ENCODE data around the gene RGL3. TPM values are rescaled to one million over a fixed set of nuclear protein-coding genes. Genes with fewer than 3 reads are reported as not detected.

RGL3 gene
- polyA plus RNA-seq, 1 of the 3 experiments (the other 2 are of a cell fraction): 13.3 TPM

DNA sequence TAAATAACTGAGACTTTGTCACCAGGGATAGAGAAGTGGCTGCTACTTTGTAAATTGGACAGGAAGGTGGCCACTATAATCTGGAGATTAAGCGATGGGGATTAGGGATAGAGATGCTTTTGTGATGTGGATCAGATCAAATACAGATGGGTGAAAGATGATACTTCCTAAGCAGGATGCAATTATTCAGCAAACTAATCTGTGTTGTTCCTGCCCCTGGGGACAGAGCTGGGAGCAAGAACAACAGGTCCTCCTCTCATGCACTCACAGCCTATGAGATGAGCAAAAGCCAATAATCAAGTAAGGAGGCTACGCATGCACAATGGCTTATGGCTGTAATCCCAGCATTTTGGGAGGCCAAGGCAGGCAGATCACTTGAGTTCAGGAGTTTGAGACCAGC, 4.6 kb downstream of the RGL3 start:
- 79% methylated on average over 2 of the region's 2 CpGs for WGBS (ENCODE audit: low lambda C conversion rate)
- no peaks in the 10 kb centered on the region for H3K9me2 ChIP-seq
- H3K4me2 ChIP-seq: no peak overlapping the region
- no peaks in the 10 kb centered on the region for H3K36me3 ChIP-seq (replicated peaks in 1 of 2; ENCODE audit: control insufficient read depth in 1 of 2, insufficient read depth in 2 of 2, low read length in 1 of 2)
- H3F3A ChIP-seq (replicated peaks; ENCODE audit: insufficient read depth): peaks cover 3% of the 10 kb centered on the region
- H3K27ac ChIP-seq (ENCODE audit: low read depth in 2 of 2, low read length in 1 of 2): no peak overlapping the region
- TF ChIP-seq RXRA (IDR thresholded peaks at IDR 0.05; ENCODE audit: borderline replicate concordance, low read depth): no peak
- H3K27me3 ChIP-seq (ENCODE audit: insufficient read depth): no peaks in the 10 kb centered on the region
- POLR2A ChIA-PET: no interaction called here
- H3K9ac ChIP-seq: no peak overlapping the region
- CTCF ChIA-PET: interaction anchor here (1.5 to 9.9 kb wide), 2 partner anchors 20 to 32 kb away, joined by 5 to 85 read pairs; partner anchors contain the start of genes EPOR and ODAD3
- no peak for DNase-seq
- no peaks in the 10 kb centered on the region; a peak in 1 of 4 replicates for H3K4me1 ChIP-seq (ENCODE audit: control insufficient read depth in 1 of 2, insufficient read depth in 2 of 2, low read depth in 1 of 2, low read length in 1 of 2)
- H4K20me1 ChIP-seq (ENCODE audit: insufficient read depth): no peaks in the 10 kb centered on the region
- H3K4me3 ChIP-seq (ENCODE audit: low read depth in 2 of 2, low read length in 1 of 2): no peak overlapping the region
- no peaks in the 10 kb centered on the region for H3K79me2 ChIP-seq (ENCODE audit: insufficient read depth)
- H3K9me3 ChIP-seq: no peaks in the 10 kb centered on the region
- no peak overlapping the region for H2AFZ ChIP-seq (ENCODE audit: low read depth)

DNA sequence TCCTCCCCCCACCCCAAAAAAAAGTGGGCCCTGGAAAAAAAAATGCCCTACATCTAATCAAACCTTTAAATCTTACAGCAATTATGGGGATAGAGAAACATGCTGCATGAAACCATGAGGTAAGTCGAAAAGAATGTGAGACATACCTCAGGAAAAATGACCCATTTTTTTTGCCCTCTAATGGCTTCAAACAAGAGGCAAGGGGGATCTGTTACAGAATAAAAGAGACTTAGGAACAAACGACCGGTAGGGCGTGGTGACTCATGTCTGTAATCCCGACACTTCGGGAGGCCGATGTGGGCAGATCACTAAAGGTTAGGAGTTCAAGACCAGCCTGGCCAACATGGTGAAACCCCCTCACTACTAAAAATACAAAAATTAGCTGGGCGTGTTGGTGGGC, 8.4 kb downstream of the RGL3 start:
- Histone ChIP-seq H3K4me2 (no peak overlapping the region), H3K9ac (no peak overlapping the region), H3K79me2 (ENCODE audit: insufficient read depth) (no peaks in the 10 kb centered on the region), H3K9me2 (no peaks in the 10 kb centered on the region), H3K4me3 (ENCODE audit: low read depth in 2 of 2, low read length in 1 of 2) (no peak overlapping the region), H3K9me3 (no peaks in the 10 kb centered on the region), H2AFZ (ENCODE audit: low read depth) (no peak overlapping the region), H3K4me1 (ENCODE audit: control insufficient read depth in 1 of 2, insufficient read depth in 2 of 2, low read depth in 1 of 2, low read length in 1 of 2) (no peaks in the 10 kb centered on the region), H3K36me3 (replicated peaks in 1 of 2; ENCODE audit: control insufficient read depth in 1 of 2, insufficient read depth in 2 of 2, low read length in 1 of 2) (no peaks in the 10 kb centered on the region), H3K27ac (ENCODE audit: low read depth in 2 of 2, low read length in 1 of 2) (no peak overlapping the region), H3F3A (replicated peaks; ENCODE audit: insufficient read depth) (peaks cover 3% of the 10 kb centered on the region), H3K27me3 (ENCODE audit: insufficient read depth) (no peaks in the 10 kb centered on the region), H4K20me1 (ENCODE audit: insufficient read depth) (no peaks in the 10 kb centered on the region)
- no peak for DNase-seq
- WGBS (ENCODE audit: low lambda C conversion rate): 55% methylated on average over 8 of the region's 8 CpGs
- TF ChIP-seq RCOR1 (IDR thresholded peaks at IDR 0.05; ENCODE audit: low read length) (no peak), FOSL2 (IDR thresholded peaks at IDR 0.05; ENCODE audit: borderline replicate concordance, low read depth) (0 out of 2 replicates have a peak, but pooled peaks have one; percentile 27)
- POLR2A ChIA-PET: no interaction called here
- CTCF ChIA-PET: interaction anchor here (1.1 kb wide), 1 partner anchor 72 kb away, joined by 3 read pairs; no protein-coding TSS in a partner anchor

DNA sequence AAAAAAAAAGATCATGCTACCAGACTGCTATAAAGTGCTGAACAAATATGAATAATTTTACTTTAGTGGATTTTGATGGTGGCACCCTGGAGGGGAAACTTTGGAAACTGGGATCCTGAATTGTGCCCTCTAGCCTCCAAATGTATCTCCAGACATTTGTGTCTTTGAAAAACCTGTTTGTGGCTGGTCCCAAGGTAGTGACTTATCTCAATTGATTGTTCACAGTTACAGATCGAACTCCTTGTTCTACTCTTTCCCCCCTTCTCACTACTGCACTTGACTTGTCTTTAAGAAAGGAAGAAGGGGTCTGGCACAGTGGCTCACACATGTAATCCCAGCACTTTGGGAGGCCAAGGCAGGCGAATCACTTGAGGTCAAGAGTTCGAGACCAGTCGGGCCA, 10.5 kb downstream of the RGL3 start:
- Histone ChIP-seq H2AFZ (ENCODE audit: low read depth) (no peak overlapping the region), H3K27ac (ENCODE audit: low read depth in 2 of 2, low read length in 1 of 2) (no peak overlapping the region), H3K4me3 (ENCODE audit: low read depth in 2 of 2, low read length in 1 of 2) (no peak overlapping the region), H3K9ac (no peak overlapping the region), H4K20me1 (ENCODE audit: insufficient read depth) (no peaks in the 10 kb centered on the region), H3K4me1 (ENCODE audit: control insufficient read depth in 1 of 2, insufficient read depth in 2 of 2, low read depth in 1 of 2, low read length in 1 of 2) (no peaks in the 10 kb centered on the region), H3K79me2 (ENCODE audit: insufficient read depth) (no peaks in the 10 kb centered on the region), H3K9me3 (no peaks in the 10 kb centered on the region), H3F3A (replicated peaks; ENCODE audit: insufficient read depth) (peaks cover 3% of the 10 kb centered on the region), H3K36me3 (replicated peaks in 1 of 2; ENCODE audit: control insufficient read depth in 1 of 2, insufficient read depth in 2 of 2, low read length in 1 of 2) (no peaks in the 10 kb centered on the region), H3K4me2 (no peak overlapping the region), H3K27me3 (ENCODE audit: insufficient read depth) (no peaks in the 10 kb centered on the region), H3K9me2 (no peaks in the 10 kb centered on the region)
- TF ChIP-seq GATA2 (CRISPR knock-in tag; IDR thresholded peaks at IDR 0.05): no peak
- TF ChIP-seq FOXM1 (IDR thresholded peaks at IDR 0.05; ENCODE audit: low read depth): no peak
- TF ChIP-seq, protein P1, sequence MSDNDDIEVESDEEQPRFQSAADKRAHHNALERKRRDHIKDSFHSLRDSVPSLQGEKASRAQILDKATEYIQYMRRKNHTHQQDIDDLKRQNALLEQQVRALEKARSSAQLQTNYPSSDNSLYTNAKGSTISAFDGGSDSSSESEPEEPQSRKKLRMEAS (IDR thresholded peaks at IDR 0.05; ENCODE audit: low read depth): no peak
- no peak for TF ChIP-seq RFX5 (IDR thresholded peaks at IDR 0.05; ENCODE audit: low read length)
- TF ChIP-seq SIN3A (IDR thresholded peaks at IDR 0.05; ENCODE audit: borderline replicate concordance, low read depth, low read length): no peak
- TF ChIP-seq, protein P2, sequence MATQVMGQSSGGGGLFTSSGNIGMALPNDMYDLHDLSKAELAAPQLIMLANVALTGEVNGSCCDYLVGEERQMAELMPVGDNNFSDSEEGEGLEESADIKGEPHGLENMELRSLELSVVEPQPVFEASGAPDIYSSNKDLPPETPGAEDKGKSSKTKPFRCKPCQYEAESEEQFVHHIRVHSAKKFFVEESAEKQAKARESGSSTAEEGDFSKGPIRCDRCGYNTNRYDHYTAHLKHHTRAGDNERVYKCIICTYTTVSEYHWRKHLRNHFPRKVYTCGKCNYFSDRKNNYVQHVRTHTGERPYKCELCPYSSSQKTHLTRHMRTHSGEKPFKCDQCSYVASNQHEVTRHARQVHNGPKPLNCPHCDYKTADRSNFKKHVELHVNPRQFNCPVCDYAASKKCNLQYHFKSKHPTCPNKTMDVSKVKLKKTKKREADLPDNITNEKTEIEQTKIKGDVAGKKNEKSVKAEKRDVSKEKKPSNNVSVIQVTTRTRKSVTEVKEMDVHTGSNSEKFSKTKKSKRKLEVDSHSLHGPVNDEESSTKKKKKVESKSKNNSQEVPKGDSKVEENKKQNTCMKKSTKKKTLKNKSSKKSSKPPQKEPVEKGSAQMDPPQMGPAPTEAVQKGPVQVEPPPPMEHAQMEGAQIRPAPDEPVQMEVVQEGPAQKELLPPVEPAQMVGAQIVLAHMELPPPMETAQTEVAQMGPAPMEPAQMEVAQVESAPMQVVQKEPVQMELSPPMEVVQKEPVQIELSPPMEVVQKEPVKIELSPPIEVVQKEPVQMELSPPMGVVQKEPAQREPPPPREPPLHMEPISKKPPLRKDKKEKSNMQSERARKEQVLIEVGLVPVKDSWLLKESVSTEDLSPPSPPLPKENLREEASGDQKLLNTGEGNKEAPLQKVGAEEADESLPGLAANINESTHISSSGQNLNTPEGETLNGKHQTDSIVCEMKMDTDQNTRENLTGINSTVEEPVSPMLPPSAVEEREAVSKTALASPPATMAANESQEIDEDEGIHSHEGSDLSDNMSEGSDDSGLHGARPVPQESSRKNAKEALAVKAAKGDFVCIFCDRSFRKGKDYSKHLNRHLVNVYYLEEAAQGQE (IDR thresholded peaks at IDR 0.05; ENCODE audit: low read depth, low read length): no peak
- TF ChIP-seq NRF1 (IDR thresholded peaks at IDR 0.05; ENCODE audit: low read depth, low read length): no peak
- TF ChIP-seq JUND (IDR thresholded peaks at IDR 0.05): no peak
- TF ChIP-seq, protein P3, sequence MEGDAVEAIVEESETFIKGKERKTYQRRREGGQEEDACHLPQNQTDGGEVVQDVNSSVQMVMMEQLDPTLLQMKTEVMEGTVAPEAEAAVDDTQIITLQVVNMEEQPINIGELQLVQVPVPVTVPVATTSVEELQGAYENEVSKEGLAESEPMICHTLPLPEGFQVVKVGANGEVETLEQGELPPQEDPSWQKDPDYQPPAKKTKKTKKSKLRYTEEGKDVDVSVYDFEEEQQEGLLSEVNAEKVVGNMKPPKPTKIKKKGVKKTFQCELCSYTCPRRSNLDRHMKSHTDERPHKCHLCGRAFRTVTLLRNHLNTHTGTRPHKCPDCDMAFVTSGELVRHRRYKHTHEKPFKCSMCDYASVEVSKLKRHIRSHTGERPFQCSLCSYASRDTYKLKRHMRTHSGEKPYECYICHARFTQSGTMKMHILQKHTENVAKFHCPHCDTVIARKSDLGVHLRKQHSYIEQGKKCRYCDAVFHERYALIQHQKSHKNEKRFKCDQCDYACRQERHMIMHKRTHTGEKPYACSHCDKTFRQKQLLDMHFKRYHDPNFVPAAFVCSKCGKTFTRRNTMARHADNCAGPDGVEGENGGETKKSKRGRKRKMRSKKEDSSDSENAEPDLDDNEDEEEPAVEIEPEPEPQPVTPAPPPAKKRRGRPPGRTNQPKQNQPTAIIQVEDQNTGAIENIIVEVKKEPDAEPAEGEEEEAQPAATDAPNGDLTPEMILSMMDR (IDR thresholded peaks at IDR 0.05): no peak
- POLR2A ChIA-PET: no interaction called here
- DNase-seq: no peak
- CTCF ChIA-PET: interaction anchor here (0.7 kb wide), 1 partner anchor 467 kb away, joined by 3 read pairs; no protein-coding TSS in a partner anchor
- WGBS (ENCODE audit: low lambda C conversion rate): 93% methylated on average over 3 of the region's 4 CpGs
